ENCODE data around the gene SLC45A1. TPM values are rescaled to one million over a fixed set of nuclear protein-coding genes. Genes with fewer than 3 reads are reported as not detected.

The SLC45A1 gene
- total RNA-seq, 1 donor from 2014 or later: under 0.01 TPM

- H3K4me1 ChIP-seq (ENCODE audit: control insufficient read depth in 3 of 3, insufficient read depth in 3 of 3, low read length in 3 of 3): peaks cover 29 to 57% (median 48%) of the 10 kb centered on the region in 3 donors
- peaks cover 83 to 87% (median 85%) of the 10 kb centered on the region in 3 donors for H3K36me3 ChIP-seq (ENCODE audit: control insufficient read depth in 3 of 3, insufficient read depth in 3 of 3, low read length in 3 of 3)
- H3K27me3 ChIP-seq (ENCODE audit: control insufficient read depth in 3 of 3, insufficient read depth in 3 of 3, low read length in 3 of 3): no peaks in the 10 kb centered on the region
- no peak overlapping the region for H3K4me3 ChIP-seq (ENCODE audit: low read length in 3 of 3)
- peak overlapping the region in 1 of 3 donors; percentile 62 for H3K9ac ChIP-seq (ENCODE audit: low read depth in 1 of 3, low read length in 3 of 3)
- peak overlapping the region; percentile 36 for H3K27ac ChIP-seq (ENCODE audit: low read depth, low read length)
- no peaks in the 10 kb centered on the region for H3K9me3 ChIP-seq (ENCODE audit: control insufficient read depth in 3 of 3, low read length in 3 of 3)
These were observed 41.1 kb downstream of the SLC45A1 start for GRCh38 chr1:8358897-8359616.

- H3K27me3 ChIP-seq (ENCODE audit: control insufficient read depth in 3 of 3, insufficient read depth in 3 of 3, low read length in 3 of 3): no peaks in the 10 kb centered on the region
- H3K9me3 ChIP-seq (ENCODE audit: control insufficient read depth in 3 of 3, low read length in 3 of 3): no peaks in the 10 kb centered on the region
- H3K36me3 ChIP-seq (ENCODE audit: control insufficient read depth in 3 of 3, insufficient read depth in 3 of 3, low read length in 3 of 3): peaks cover 82 to 86% (median 84%) of the 10 kb centered on the region in 3 donors
- H3K27ac ChIP-seq (ENCODE audit: low read depth, low read length): peak overlapping the region; percentile 36
- peak overlapping the region in 1 of 3 donors; percentile 62 for H3K9ac ChIP-seq (ENCODE audit: low read depth in 1 of 3, low read length in 3 of 3)
- H3K4me3 ChIP-seq (ENCODE audit: low read length in 3 of 3): no peak overlapping the region
- peaks cover 37 to 64% (median 54%) of the 10 kb centered on the region in 3 donors for H3K4me1 ChIP-seq (ENCODE audit: control insufficient read depth in 3 of 3, insufficient read depth in 3 of 3, low read length in 3 of 3)
These were observed 41.9 kb downstream of the SLC45A1 start for GRCh38 chr1:8359617-8360481.

GRCh38 chr1:8360493-8361197 is 42.7 kb downstream of the SLC45A1 start:
- no peak overlapping the region for H3K27ac ChIP-seq (ENCODE audit: low read depth, low read length)
- no peak overlapping the region for H3K4me3 ChIP-seq (ENCODE audit: low read length in 3 of 3)
- no peaks in the 10 kb centered on the region for H3K9me3 ChIP-seq (ENCODE audit: control insufficient read depth in 3 of 3, low read length in 3 of 3)
- H3K9ac ChIP-seq (ENCODE audit: low read depth in 1 of 3, low read length in 3 of 3): no peak overlapping the region
- H3K36me3 ChIP-seq (ENCODE audit: control insufficient read depth in 3 of 3, insufficient read depth in 3 of 3, low read length in 3 of 3): peaks cover 78 to 83% (median 82%) of the 10 kb centered on the region in 3 donors
- no peaks in the 10 kb centered on the region for H3K27me3 ChIP-seq (ENCODE audit: control insufficient read depth in 3 of 3, insufficient read depth in 3 of 3, low read length in 3 of 3)
- H3K4me1 ChIP-seq (ENCODE audit: control insufficient read depth in 3 of 3, insufficient read depth in 3 of 3, low read length in 3 of 3): peaks cover 39 to 65% (median 54%) of the 10 kb centered on the region in 3 donors

GRCh38 chr1:8361198-8361849 is 43.4 kb downstream of the SLC45A1 start:
- Histone ChIP-seq H3K27ac (ENCODE audit: low read depth, low read length) (no peak overlapping the region), H3K9me3 (ENCODE audit: control insufficient read depth in 3 of 3, low read length in 3 of 3) (no peaks in the 10 kb centered on the region), H3K4me1 (ENCODE audit: control insufficient read depth in 3 of 3, insufficient read depth in 3 of 3, low read length in 3 of 3) (peaks cover 39 to 65% (median 54%) of the 10 kb centered on the region in 3 donors), H3K27me3 (ENCODE audit: control insufficient read depth in 3 of 3, insufficient read depth in 3 of 3, low read length in 3 of 3) (no peaks in the 10 kb centered on the region), H3K4me3 (ENCODE audit: low read length in 3 of 3) (no peak overlapping the region), H3K36me3 (ENCODE audit: control insufficient read depth in 3 of 3, insufficient read depth in 3 of 3, low read length in 3 of 3) (peaks cover 78 to 82% (median 79%) of the 10 kb centered on the region in 3 donors), H3K9ac (ENCODE audit: low read depth in 1 of 3, low read length in 3 of 3) (no peak overlapping the region)

- H3K27ac ChIP-seq (ENCODE audit: low read depth, low read length): peak overlapping the region; percentile 23
- H3K4me3 ChIP-seq (ENCODE audit: low read length in 3 of 3): no peak overlapping the region
- H3K27me3 ChIP-seq (ENCODE audit: control insufficient read depth in 3 of 3, insufficient read depth in 3 of 3, low read length in 3 of 3): no peaks in the 10 kb centered on the region
- H3K4me1 ChIP-seq (ENCODE audit: control insufficient read depth in 3 of 3, insufficient read depth in 3 of 3, low read length in 3 of 3): peaks cover 45 to 64% (median 57%) of the 10 kb centered on the region in 3 donors
- no peaks in the 10 kb centered on the region for H3K9me3 ChIP-seq (ENCODE audit: control insufficient read depth in 3 of 3, low read length in 3 of 3)
- H3K9ac ChIP-seq (ENCODE audit: low read depth in 1 of 3, low read length in 3 of 3): no peak overlapping the region
- H3K36me3 ChIP-seq (ENCODE audit: control insufficient read depth in 3 of 3, insufficient read depth in 3 of 3, low read length in 3 of 3): peaks cover 67 to 70% (median 67%) of the 10 kb centered on the region in 3 donors
These were observed 44.8 kb downstream of the SLC45A1 start for GRCh38 chr1:8362701-8363101.

- Histone ChIP-seq H3K4me3 (ENCODE audit: low read length in 3 of 3) (no peak overlapping the region), H3K4me1 (ENCODE audit: control insufficient read depth in 3 of 3, insufficient read depth in 3 of 3, low read length in 3 of 3) (peaks cover 48 to 64% (median 57%) of the 10 kb centered on the region in 3 donors), H3K27ac (ENCODE audit: low read depth, low read length) (peak overlapping the region; percentile 23), H3K9ac (ENCODE audit: low read depth in 1 of 3, low read length in 3 of 3) (peak overlapping the region in 1 of 3 donors; percentile 40), H3K27me3 (ENCODE audit: control insufficient read depth in 3 of 3, insufficient read depth in 3 of 3, low read length in 3 of 3) (no peaks in the 10 kb centered on the region), H3K36me3 (ENCODE audit: control insufficient read depth in 3 of 3, insufficient read depth in 3 of 3, low read length in 3 of 3) (peaks cover 61 to 64% (median 61%) of the 10 kb centered on the region in 3 donors), H3K9me3 (ENCODE audit: control insufficient read depth in 3 of 3, low read length in 3 of 3) (no peaks in the 10 kb centered on the region)
These were observed 45.4 kb downstream of the SLC45A1 start for GRCh38 chr1:8363186-8363766.

- peaks cover 56 to 59% (median 56%) of the 10 kb centered on the region in 3 donors for H3K36me3 ChIP-seq (ENCODE audit: control insufficient read depth in 3 of 3, insufficient read depth in 3 of 3, low read length in 3 of 3)
- no peak overlapping the region for H3K4me3 ChIP-seq (ENCODE audit: low read length in 3 of 3)
- H3K27me3 ChIP-seq (ENCODE audit: control insufficient read depth in 3 of 3, insufficient read depth in 3 of 3, low read length in 3 of 3): no peaks in the 10 kb centered on the region
- peak overlapping the region; percentile 23 for H3K27ac ChIP-seq (ENCODE audit: low read depth, low read length)
- peak overlapping the region in 1 of 3 donors; percentile 40 for H3K9ac ChIP-seq (ENCODE audit: low read depth in 1 of 3, low read length in 3 of 3)
- no peaks in the 10 kb centered on the region for H3K9me3 ChIP-seq (ENCODE audit: control insufficient read depth in 3 of 3, low read length in 3 of 3)
- H3K4me1 ChIP-seq (ENCODE audit: control insufficient read depth in 3 of 3, insufficient read depth in 3 of 3, low read length in 3 of 3): peaks cover 53 to 67% (median 59%) of the 10 kb centered on the region in 3 donors
These were observed 45.9 kb downstream of the SLC45A1 start for GRCh38 chr1:8363767-8364301.

GRCh38 chr1:8364528-8365442 is 46.9 kb downstream of the SLC45A1 start:
- Histone ChIP-seq H3K4me3 (ENCODE audit: low read length in 3 of 3) (peak overlapping the region in 1 of 3 donors; percentile 29), H3K9me3 (ENCODE audit: control insufficient read depth in 3 of 3, low read length in 3 of 3) (no peaks in the 10 kb centered on the region), H3K27me3 (ENCODE audit: control insufficient read depth in 3 of 3, insufficient read depth in 3 of 3, low read length in 3 of 3) (no peaks in the 10 kb centered on the region), H3K36me3 (ENCODE audit: control insufficient read depth in 3 of 3, insufficient read depth in 3 of 3, low read length in 3 of 3) (peaks cover 47 to 49% (median 47%) of the 10 kb centered on the region in 3 donors), H3K27ac (ENCODE audit: low read depth, low read length) (no peak overlapping the region), H3K9ac (ENCODE audit: low read depth in 1 of 3, low read length in 3 of 3) (peak overlapping the region in 2 of 3 donors; percentile 33 to 45), H3K4me1 (ENCODE audit: control insufficient read depth in 3 of 3, insufficient read depth in 3 of 3, low read length in 3 of 3) (peaks cover 57 to 64% (median 61%) of the 10 kb centered on the region in 3 donors)
